CD4-positive, alpha-beta T cell treated with Interleukin-2 at 100 ng/mL for 4 hours (primary cell): Measurements from ENCODE around the gene KLHL22.

Experiments used
- DNase-seq: peaks from one replicate; pipeline ENCODE4 v3.0.0-alpha.2; 2020; ENCODE audit warnings: low spot score

The KLHL22 gene

DNA sequence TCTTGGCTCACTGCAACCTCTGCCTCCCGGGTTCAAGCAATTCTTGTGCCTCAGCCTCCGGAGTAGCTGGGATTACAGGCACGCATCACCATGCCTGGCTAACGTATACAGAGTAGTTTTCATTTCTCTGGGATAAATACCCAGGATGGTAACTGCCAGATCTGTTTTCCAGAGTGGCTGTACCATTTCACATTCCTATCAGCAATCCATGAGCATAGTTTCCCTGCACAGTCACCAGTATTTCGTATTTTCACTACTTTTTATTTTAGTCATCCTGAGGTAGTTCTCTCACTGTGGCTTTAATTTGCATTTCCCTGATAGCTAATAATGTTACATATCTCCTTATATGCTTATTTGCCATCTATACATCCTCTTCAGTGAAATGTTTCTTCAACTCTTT lies 47.0 kb downstream of the KLHL22 start:
- no peak for DNase-seq

DNA sequence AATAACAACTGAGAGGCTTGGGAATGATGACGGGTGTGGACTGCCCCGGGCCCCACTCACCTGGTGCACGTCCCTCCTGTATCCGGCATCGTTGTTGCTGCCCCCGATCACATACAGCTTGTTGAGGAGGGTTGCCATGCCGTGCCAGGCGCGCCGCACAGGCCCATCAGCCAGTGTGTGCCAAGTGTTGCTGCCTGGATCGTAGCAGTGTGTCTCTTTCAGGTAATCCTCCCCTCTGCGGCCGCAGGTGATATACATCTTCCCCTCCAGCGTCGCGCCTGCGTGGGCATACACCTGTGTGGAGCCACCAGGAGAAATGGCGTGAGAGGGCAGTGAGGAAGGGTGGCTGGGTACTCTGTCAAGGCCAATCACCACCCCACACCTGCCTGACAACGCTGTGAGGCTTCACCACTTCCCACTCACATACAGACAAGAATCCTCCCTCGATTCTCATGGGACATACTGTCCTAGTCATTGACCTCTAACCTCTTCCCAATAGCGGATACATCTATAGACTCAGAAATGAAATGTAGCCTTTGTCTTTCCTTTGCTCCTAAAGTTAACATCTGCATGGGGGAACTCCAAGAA lies 49.1 kb downstream of the KLHL22 start:
- DNase-seq = no peak

DNA sequence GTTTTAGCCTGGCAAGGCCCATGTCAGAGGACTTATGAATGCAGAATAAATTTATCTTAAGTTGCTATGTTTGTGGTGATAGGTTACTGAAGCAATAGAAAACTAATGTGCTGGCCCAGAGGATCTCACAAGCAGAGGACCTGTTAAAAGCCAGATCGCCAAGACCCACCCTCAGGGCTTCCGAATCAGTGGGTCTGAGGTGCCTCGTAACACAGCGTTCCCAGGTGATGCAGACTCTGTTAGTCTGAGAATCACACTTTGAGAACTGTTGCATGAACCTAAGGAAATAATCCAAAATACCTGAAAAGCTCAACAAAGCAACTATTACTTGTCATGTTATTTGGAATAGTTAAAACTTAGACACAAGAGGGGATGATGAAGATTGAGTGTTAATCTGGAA lies 51.3 kb downstream of the KLHL22 start:
- no peak for DNase-seq

DNA sequence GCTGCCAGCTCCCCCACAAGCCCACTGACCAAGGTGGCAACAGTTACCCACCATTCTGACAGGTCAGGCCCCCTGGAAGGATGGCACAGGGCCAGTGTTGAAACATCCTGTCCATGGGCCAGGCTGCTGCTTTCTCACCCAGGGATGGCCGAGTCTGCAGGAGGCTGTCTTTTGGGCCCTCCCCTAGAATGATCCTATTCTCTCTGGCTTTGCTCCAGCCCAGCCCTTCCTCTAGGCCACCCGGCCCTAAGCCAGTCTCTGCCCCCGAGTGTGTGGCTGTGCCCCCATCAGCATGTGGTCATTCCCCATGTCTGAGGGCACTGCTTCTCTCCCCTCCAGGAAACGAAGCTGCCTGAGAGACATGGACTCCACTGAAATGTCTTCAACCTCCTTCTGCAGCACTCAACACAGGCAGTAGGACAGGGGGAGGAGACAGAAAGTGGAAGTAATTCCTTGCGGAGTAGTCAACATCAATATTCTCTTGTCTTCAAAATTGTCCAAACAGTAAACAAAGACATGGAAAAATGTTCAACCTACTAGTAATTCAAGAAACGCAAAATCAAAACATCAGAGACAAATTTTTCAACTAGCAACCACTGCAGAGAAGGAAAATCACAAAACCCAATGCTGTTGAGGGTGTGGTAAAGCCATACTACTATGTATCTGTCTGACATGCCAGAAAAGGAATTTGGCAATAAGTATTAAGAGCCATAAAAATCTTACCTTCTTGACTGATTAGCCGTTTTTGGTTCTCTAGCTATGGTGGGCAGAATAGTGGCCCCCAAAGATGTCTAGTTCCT lies 52.9 kb downstream of the KLHL22 start:
- no peak for DNase-seq

DNA sequence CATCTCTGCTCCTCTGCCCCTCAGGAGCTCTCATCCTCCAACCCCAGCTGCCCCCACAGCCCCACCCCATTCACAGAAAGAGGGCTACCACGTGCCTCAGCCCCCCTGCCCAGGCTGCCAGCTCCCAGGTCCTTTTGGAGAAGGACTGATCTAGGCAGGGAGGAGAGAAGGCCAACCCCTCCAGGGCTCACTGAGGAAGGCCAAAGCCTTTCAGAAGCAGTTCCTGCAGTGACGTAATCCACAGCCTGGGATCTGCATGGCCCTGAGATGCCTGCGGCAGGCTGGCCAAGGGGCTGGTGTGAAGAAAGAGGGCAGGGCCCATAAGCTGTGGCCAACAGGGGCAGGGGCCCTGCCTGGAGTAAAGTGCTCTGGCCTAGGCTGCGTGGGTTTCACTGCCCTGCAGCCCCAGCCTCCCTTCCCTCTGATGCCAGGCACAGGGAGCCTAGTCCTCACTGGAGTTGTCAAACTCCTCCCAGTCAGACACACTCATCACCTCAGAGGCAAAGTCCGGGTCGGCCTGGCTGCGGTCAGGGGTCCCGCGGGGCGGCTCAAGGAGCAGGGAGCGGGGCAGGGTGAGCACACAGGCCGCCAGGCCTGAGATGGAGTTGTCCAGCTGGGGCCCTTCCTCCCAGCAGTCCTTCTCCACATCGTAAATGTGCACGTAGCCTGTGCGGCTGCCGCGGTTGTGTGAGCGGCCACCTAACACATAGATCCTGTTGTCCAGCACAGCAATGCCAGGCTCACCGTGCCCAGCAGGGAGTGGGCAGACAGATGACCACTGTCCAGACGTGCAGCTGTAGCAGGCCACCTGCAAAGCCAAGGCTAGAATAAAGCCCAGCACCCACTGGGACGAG lies 53.7 kb downstream of the KLHL22 start:
- DNase-seq = no peak

DNA sequence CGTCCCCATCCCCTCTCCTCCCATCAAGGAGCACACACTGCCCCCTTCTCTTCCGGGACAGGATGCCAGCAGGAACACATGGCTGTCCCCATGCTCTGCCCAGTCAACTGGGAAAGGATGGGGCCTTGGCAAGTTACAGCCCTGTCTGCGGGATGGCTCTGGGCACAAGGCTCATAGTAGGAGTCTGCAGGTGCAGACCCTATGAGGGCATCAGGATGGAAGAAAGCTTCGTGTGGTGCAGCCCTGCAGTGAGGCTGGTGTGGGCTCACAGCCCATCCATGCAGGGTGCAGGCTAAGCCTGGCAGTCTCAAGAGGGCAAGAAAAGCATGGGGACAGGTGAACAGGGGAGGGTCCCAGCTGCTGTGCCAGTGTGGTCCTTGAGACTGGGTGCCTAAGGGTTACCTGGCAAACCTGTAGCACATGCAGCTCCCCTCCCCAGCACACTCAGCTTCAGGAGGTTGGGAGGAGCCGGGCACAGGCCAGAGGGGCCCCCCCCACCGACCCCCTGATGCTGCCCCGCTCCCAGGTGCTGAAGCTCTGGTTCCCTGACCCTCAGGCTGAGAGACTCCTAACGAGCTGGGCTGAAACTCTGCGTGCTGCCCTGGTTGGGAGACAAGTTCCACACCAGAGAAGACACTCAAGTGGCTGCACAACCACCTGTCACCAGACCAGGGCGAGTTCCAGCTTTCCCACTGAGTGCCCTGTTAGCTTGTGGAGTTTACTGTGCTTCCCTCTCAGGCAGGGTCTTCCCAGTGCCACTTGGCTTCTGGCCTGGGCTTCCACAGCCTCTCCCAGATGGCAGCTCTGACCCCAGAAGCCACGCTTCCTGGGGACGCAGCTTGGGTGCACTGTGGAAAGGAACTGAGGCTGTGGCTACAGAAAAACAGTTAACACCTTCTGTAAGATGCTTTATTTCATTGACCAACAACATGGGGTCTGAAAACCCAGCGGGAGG lies 54.7 kb downstream of the KLHL22 start:
- DNase-seq = no peak

DNA sequence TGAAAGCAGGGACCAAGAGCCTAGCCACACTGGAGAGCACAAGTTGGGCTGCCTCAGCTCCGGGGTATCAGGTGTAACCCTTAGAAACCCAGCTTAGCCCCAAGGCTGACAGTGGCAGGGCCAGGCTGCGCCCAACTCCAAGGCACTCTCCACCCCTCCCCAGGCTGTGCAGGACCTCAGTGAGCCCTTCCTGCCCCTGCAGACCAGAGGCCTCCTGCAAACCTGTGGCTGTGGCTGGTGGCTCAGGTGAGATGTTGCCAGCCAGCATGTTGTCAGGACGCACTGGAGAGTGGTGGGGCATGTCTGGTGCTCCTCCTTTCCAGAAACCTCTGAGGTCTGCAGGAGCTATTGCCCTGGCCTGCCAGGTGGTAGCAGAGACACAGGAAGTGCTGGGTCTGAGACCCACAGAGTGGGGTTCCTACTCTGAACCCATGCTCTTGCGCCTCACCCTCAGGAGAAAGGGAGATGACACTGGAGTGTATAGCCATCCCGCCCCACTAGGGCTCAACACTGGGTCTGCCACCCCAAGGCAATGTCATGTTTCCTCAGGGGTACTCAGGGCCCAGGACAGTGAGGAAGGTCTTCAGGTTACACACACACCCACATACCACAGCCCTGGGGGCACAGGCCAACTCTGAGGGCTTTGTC lies 55.5 kb downstream of the KLHL22 start:
- no peak for DNase-seq

DNA sequence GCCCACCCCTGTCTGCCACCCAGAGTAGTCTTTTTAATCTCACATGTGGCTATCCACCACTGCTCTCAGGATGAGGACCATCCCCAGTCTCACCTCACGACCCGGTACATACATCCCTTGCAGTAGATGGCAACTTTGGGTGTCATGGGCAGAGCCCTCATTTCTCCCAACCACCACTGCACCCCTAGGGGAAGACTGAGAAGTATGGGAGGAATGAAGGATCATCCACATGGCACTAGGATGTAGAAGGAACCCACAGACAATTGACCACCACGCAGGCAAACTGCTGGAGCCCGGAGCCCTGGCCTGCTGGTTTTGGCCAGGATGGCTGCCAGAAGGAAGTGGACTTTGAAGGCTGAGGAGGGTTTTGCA lies 56.1 kb downstream of the KLHL22 start:
- DNase-seq = no peak

DNA sequence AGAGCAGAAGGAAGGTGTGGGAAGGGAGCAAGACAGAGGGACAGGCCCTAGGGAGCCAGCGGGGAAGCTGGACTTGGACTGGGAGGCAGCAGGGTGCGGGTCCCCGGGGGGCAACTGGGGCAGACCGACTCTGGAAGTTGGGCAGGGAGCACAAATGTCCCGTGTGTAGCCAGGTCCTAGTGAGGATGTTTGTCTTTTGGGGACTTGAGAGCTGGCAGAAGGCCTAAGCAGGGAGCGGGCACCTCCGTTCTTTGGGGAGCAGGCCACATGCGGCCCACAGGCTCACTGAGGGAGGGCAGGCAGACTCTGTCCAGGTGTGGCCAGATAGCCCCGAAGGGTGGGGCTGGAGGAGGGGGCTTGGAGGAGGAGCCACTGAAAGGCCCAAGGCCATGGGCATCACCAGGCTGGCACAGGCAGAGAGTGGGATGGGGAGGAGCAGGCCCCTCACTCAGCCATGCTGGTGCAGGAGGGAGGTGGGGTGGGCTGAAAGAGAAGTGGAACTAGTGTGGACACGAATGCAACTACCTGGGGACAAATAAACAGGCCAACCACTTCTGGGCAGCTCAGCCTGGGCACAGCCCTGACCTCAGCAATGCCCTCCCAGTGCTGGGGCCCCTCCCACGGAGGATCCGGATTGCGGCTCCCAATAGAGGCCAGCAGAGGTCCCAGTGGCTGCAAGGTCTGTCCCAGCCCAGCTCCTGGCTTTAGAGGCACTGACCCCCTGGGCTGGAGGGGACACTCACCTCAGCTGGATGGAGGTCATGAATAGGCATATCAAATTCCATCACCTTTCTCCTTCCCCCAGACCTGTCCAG lies 56.7 kb downstream of the KLHL22 start:
- no peak for DNase-seq

DNA sequence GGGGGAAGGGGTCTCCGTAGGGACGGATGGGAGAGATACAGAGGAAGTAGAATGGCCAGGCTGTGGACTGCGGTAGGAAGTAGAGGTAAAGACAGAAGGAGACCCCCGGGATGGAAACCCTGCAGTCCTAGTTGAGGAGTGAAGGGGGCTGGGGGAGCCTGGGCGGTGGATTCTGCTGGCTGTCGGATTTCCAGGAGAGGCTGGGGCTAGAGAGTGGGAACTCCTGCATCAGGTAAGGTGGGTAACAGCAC lies 57.2 kb downstream of the KLHL22 start:
- DNase-seq = no peak

DNA sequence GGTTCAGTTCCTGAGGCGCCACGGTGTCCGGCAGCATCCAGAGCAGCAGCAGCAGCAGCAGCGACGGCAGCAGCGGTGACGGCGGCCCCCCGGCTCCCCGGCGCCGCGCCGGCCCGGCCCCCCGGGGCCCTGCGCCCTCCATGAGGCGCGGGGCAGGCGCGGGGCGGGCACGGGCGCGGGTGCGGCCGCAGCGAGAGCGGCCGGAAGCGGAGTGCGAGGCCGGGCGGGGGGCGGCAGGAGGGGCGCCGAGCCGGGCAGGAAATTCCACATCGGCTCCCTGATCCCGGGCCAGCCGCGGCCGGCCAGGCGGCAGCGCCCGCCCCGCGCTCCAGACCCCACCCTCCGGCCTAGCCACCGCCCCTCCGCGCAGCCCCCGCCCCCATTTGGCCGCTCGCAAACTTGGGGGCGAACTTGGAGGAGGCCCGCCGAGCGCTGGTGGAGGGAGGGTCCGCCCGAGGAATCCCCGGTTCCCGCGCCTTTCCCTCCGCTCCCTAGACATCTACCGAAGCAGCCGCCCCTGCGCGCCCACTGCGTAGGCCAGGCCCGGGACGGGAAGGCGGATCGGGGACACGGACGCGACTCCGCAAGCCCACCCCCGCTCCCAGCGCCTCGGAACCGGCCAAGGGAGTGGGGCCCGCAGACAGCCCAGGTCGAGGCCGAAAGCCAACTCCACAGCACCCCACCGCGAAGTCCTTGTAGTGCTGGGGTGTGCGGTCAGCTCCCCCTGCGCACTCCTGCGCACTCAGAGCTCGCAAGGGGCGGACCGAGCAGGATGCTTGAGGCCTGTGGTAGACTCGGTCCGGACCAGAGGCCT lies 57.8 kb downstream of the KLHL22 start, which contains the start of gene SCARF2:
Gene SCARF2, minus strand, starts transcription at position 213 of the 814 bp plus-strand sequence. Its CDS starts 71 bp downstream, at position 142.
- no peak for DNase-seq

DNA sequence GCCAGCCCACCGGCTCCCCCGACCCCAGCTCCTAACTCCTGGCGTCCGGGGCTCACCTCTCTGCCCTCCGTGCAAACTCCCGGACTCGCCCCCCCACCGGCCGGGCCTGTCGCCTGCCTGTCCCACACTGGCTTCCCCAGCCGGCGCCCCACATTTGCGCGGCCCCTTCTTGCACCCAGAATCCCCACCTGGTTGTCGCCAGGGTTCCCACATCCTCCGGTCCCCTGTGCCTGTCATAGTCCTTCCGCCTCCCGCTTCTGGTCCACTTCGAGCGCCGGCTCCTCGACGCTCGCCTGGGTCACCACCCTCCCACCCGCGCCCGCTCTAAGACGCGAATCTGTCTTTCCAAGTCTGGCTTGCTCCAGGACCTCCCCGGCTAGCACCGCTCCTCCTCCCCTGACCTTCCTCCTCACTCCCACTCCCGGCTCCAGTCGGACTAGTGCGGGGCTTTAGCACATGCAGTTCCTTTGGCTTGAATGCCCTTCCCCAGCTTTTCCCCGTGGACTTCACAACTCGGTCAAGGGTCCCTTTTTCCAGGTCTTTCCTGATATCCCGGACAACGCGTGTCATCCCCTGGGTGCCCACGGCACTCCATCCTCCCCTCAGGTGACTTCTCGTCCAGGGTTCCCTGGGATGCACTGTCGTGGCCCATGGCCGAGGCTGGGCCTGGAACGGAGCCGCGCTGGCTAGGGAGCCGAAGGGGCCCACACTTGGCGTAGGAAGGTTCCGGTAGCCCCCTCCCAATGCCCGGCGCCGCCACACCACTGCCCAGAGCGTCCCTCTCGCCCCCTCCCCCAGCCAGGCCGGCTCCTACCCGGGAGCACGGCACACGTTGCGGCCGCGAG lies 58.6 kb downstream of the KLHL22 start:
- DNase-seq = no peak

DNA sequence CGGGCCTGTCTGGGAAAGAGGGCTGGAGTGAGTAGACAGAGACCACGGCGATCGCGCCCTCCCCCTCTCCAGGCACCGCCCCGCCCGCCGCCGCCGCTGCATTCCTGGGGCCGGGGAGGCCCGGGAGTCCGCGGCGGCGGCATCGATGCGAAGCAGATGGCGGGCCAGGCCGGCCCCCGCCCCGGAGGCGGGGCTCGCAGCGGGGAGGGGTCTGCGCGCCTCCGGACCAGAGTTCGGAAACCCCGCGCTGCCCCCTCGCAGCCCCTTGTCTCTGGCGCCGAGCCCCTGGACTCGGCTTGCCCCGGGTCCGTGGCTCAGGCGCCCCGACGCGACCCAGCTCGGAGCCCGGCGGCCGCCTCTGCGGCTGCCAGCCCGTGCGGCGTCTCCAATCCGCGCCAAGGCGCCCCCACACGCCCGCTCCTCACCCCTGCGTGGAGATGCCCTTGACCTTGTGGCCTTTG lies 59.3 kb downstream of the KLHL22 start:
- no peak for DNase-seq

DNA sequence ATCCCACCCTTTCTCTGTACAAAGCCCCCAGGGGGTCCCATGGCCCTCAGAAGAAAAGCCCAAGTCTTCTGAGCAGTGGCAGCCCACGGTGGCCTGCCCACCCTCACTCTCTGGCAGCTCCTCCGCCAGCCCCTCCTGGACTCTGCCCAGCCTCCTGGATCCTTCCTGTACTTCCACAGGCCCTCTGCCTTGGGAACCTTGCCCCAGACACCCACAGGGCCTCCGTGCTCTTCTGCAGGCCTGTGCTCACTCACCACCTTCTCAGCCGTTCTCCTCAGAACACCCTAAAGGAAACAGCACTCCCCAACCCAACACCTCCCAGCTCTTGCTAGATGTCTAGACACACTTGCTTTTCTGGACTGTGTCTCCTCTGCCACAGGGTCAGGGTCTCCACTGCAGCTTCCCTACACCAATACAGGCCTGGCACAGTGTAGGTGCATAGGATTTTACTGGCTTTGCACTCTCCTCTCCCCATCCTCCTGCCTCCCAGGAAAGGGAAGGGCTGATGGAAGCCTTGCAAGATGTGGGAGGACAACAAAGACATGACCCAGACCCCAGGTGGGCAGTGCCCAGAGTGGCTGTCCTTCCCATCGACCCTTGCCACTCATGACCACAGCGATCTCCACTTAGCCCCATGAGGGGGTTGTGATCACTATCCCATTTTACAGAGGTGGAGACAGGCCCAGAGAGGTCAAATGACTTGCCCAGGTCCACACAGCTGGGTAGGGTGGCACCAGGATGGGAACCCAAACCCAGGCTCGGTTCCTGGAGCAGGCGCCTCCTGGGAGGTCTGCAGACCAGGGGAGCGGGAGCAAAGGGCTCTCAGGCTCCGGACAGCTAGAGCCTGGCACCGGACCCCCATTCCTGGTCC lies 59.9 kb downstream of the KLHL22 start:
- no peak for DNase-seq

DNA sequence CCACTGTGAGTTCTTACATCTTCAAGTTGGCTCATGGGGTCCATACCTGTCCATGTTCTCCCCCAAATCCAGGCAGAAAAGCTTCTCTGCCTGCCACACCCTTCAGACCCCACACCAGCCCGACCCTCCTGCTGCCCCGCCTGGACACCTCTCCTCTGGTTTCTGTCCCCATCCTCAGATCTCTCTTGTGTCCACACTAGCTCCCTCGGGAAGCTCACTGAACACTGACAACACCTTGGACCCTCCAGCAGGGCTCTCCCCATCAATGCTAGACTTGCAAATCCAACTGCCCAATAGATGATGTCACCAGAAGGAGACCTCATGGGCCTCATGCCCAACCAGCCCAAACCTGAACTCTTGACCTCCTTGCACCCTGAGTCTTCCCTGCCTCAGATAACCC lies 60.8 kb downstream of the KLHL22 start:
- no peak for DNase-seq

DNA sequence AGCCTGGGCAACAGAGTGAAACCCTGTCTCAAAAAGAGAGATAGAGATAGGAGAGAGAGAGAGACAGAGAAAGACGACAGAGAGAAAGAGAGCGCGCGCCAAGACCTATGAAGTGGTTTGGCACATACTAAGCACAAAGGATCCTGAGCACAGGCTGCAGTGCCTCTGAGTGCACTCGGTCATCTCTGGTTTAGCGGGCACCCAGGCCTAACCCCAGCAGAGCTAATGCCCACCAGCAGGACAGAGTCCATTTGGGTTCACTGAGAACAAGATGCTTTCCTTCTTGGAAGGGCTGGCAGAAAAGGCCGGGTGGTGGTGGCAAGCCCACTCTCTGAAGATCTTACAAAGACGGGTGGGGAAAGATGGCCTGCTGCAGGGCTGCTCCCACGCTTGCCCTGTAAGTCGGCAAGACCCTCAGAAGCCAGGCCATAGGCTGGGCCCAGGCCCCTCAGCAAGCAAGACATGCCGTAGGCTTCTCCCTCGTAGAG lies 61.3 kb downstream of the KLHL22 start:
- no peak for DNase-seq

DNA sequence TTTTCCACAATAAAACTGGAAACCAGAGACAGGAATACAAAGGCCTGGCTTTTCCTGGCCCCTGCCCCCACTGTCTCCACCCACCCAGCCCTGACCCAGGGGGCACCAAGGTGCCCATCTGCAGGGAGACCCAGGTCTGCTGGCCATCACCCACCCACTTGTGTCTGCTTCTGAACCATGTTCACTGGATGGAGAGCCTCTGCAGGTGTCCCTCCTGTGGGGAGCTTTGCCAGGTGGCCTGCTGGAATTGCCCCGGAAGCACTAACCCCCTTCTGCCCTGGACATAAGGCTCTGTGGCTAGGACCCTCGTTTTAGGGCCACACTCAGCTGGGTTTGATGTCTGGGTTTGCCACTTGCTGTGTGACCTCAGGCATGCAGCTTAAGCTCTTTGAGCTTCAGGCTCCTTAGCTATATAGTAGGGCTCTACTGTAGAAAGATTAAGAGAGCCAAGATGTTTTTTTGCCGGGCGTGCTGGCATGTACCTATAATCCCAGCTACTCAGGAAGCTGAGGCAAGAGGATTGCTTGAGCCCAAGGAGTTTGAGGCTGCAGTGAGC lies 61.8 kb downstream of the KLHL22 start:
- no peak for DNase-seq
